Measurements from ENCODE around the gene CCSER2. TPM values are rescaled to one million over a fixed set of nuclear protein-coding genes. Genes with fewer than 3 reads are reported as not detected.

Gene CCSER2
- polyA plus RNA-seq, 2 of the 4 experiments (the other 2 are of a cell fraction), result 9.2 to 28.2 TPM

GRCh38 chr10:84289521-84290200 is 38.7 kb upstream of the CCSER2 start:
- no peak for DNase-seq (ENCODE audit: low read depth in 1 of 2, low spot score in 1 of 2)
- 13% methylated on average over 1 of the region's 1 CpG for WGBS (ENCODE audit: missing lambda C conversion rate)
- Histone ChIP-seq H3K27ac (no peak overlapping the region), H3K4me1 (no peaks in the 10 kb centered on the region), H3K4me2 (no peak overlapping the region), H3K4me3 (no peak overlapping the region), H3K9me3 (0 out of 3 replicates have a peak, but pooled peaks cover 5% of the 10 kb centered on the region)
- CTCF ChIA-PET, result interaction anchor here (2.0 to 2.7 kb wide), 2 partner anchors 10 to 250 kb away, joined by 4 to 8 read pairs; no protein-coding TSS in a partner anchor
- ATAC-seq, result no peak
- TF ChIP-seq RAD21 (conservative IDR thresholded peaks at IDR 0.05 in 1 of 2, IDR thresholded peaks at IDR 0.05 in 1 of 2), result no peak
- TF ChIP-seq ELK1 (IDR thresholded peaks at IDR 0.05; ENCODE audit: low read depth, low read length), result no peak
- no peak for TF ChIP-seq NR3C1 (IDR thresholded peaks at IDR 0.05)
- no peak for TF ChIP-seq RCOR1 (IDR thresholded peaks at IDR 0.05; ENCODE audit: low read depth, low read length)
- TF ChIP-seq ESRRA (IDR thresholded peaks at IDR 0.05; ENCODE audit: borderline replicate concordance, low read length), result no peak
- TF ChIP-seq ZSCAN20 (CRISPR knock-in tag; IDR thresholded peaks at IDR 0.05), result no peak
- no peak for TF ChIP-seq USF2 (IDR thresholded peaks at IDR 0.05)
- TF ChIP-seq POLR2A (IDR thresholded peaks at IDR 0.05; ENCODE audit: low read length), result no peak
- TF ChIP-seq KDM5A (IDR thresholded peaks at IDR 0.05), result no peak
- TF ChIP-seq RNF2 (IDR thresholded peaks at IDR 0.05; ENCODE audit: borderline replicate concordance, low read depth), result no peak
- no peak for TF ChIP-seq CBX2 (IDR thresholded peaks at IDR 0.05; ENCODE audit: borderline replicate concordance, low read depth)
- TF ChIP-seq EHMT2 (IDR thresholded peaks at IDR 0.05; ENCODE audit: low read depth), result no peak
- TF ChIP-seq ZFP36 (IDR thresholded peaks at IDR 0.05; ENCODE audit: borderline replicate concordance, partially characterized antibody), result no peak
- FAIRE-seq, result no peak
- POLR2A ChIA-PET, result interaction anchor here (1.2 kb wide), 1 partner anchor 9 kb away, joined by 3 read pairs; no protein-coding TSS in a partner anchor

GRCh38 chr10:84290235-84290634 is 38.2 kb upstream of the CCSER2 start:
- 33% methylated on average over 3 of the region's 3 CpGs for WGBS (ENCODE audit: missing lambda C conversion rate)
- TF ChIP-seq SMC3 (IDR thresholded peaks at IDR 0.05) (no peak), E2F6 (IDR thresholded peaks at IDR 0.05; ENCODE audit: borderline replicate concordance, low read depth) (no peak), EP300 (IDR thresholded peaks at IDR 0.05) (no peak), ZFP36 (IDR thresholded peaks at IDR 0.05; ENCODE audit: borderline replicate concordance, partially characterized antibody) (no peak), HMGXB4 (CRISPR knock-in tag; IDR thresholded peaks at IDR 0.05; ENCODE audit: borderline replicate concordance) (no peak), FOSL2 (IDR thresholded peaks at IDR 0.05) (no peak), FOSL2 (CRISPR knock-in tag; IDR thresholded peaks at IDR 0.05) (no peak), BHLHE40 (IDR thresholded peaks at IDR 0.05; ENCODE audit: low read depth, low read length) (no peak), RAD21 (conservative IDR thresholded peaks at IDR 0.05 in 1 of 2, IDR thresholded peaks at IDR 0.05 in 1 of 2) (no peak), NPAS2 (CRISPR knock-in tag; IDR thresholded peaks at IDR 0.05; ENCODE audit: borderline replicate concordance) (no peak)
- no peak overlapping the region for H3K4me3 ChIP-seq
- no peak overlapping the region for H3K4me2 ChIP-seq
- POLR2A ChIA-PET, result interaction anchor here (1.2 kb wide), 1 partner anchor 10 kb away, joined by 3 read pairs; no protein-coding TSS in a partner anchor
- CTCF ChIA-PET, result interaction anchor here (2.7 kb wide), 1 partner anchor 250 kb away, joined by 8 read pairs; no protein-coding TSS in a partner anchor
- no peak for DNase-seq (ENCODE audit: low read depth in 1 of 2, low spot score in 1 of 2)
- H3K9me3 ChIP-seq, result 0 out of 3 replicates have a peak, but pooled peaks cover 5% of the 10 kb centered on the region
- no peaks in the 10 kb centered on the region for H3K4me1 ChIP-seq
- no peak overlapping the region for H3K27ac ChIP-seq
- no peak for ATAC-seq
- no peak for FAIRE-seq

Measured in A549 (cell line).